HEK293 (cell line): ENCODE results near the gene RASSF8.

Source experiments
- CTCF ChIA-PET: fragments of 350-600 bp; formaldehyde crosslinking; extraction: SDS; loops from one replicate; lab custom pipeline; 2021; ENCODE audit warnings: antibody characterized with exemption; lab: Yijun Ruan, JAX
- POLR2A ChIA-PET: fragments of 300-600 bp; formaldehyde crosslinking; extraction: SDS; loops from one replicate; lab custom pipeline; 2020; ENCODE audit warnings: antibody characterized with exemption, inconsistent platforms; lab: Yijun Ruan, JAX
- H3K27ac ChIP-seq: fragments of 200-500 bp; sonication (Bioruptor generic); 2 replicates; pipeline ENCODE4 v1.5.1; 2014; ENCODE audit warnings: low read depth, low read length, control low read depth, inconsistent platforms; ENCODE audit errors: extremely low read depth
- H3K36me3 ChIP-seq, 2 experiments: fragments of 200-500 bp in 1 of 2; sonication (Bioruptor generic) in 1 of 2; 1 replicate in 1 of 2; 2 replicates in 1 of 2; pipeline ENCODE4 v1.5.1; 2014 to 2017; ENCODE audit warnings: inconsistent platforms in 2 of 2, low read length in 2 of 2; ENCODE audit not compliant: control insufficient read depth in 2 of 2, insufficient read depth in 1 of 2
- H3K4me1 ChIP-seq: fragments of 200-500 bp; sonication (Bioruptor generic); 2 replicates; pipeline ENCODE4 v1.5.1; 2014; ENCODE audit warnings: mild to moderate bottlenecking, low read length, inconsistent platforms; ENCODE audit not compliant: control insufficient read depth, insufficient read depth
- H3K4me3 ChIP-seq: 2 replicates; pipeline ENCODE4 v1.5.1; 2011; ENCODE audit warnings: low read depth, mild to moderate bottlenecking, control low read depth, low read length, moderate library complexity
- H3K9me3 ChIP-seq: fragments of 200-500 bp; sonication (Bioruptor generic); 2 replicates; pipeline ENCODE4 v1.5.1; 2014; ENCODE audit warnings: low read depth, low read length, inconsistent platforms; ENCODE audit not compliant: control insufficient read depth, insufficient read depth
- AEBP2 ChIP-seq: fragments of 450-650 bp; formaldehyde crosslinking; IDR thresholded peaks from 2 replicates; pipeline ENCODE4 v1.5.1; 2016; ENCODE audit warnings: missing biosample characterization, missing genetic modification characterization, borderline replicate concordance
- CTCF ChIP-seq: fragments of 450-650 bp; formaldehyde crosslinking; IDR thresholded peaks from 2 replicates; pipeline ENCODE4 v1.5.1; 2016; ENCODE audit warnings: missing biosample characterization, missing genetic modification characterization
- SETDB1 ChIP-seq: IDR thresholded peaks from one replicate; pipeline ENCODE4 v1.6.1; 2017; ENCODE audit warnings: mild to moderate bottlenecking, low read length, moderate library complexity, mixed read lengths; ENCODE audit not compliant: insufficient read length
- ZBTB49 ChIP-seq: fragments of 450-650 bp; formaldehyde crosslinking; IDR thresholded peaks from 2 replicates; pipeline ENCODE4 v1.5.1; 2016; ENCODE audit warnings: missing biosample characterization, missing genetic modification characterization, low read depth
- ZBTB8A ChIP-seq: fragments of 450-650 bp; formaldehyde crosslinking; IDR thresholded peaks from 2 replicates; pipeline ENCODE4 v1.5.1; 2016; ENCODE audit warnings: missing biosample characterization, missing genetic modification characterization
- ZFP3 ChIP-seq: fragments of 450-650 bp; formaldehyde crosslinking; IDR thresholded peaks from 2 replicates; pipeline ENCODE4 v1.5.1; 2016; ENCODE audit warnings: low read depth, missing biosample characterization, missing genetic modification characterization
- ZFP69B ChIP-seq: fragments of 450-650 bp; formaldehyde crosslinking; IDR thresholded peaks from 2 replicates; pipeline ENCODE4 v1.5.1; 2016; ENCODE audit warnings: missing biosample characterization, missing genetic modification characterization
- ZNF19 ChIP-seq: fragments of 450-650 bp; formaldehyde crosslinking; IDR thresholded peaks from 2 replicates; pipeline ENCODE4; 2016; ENCODE audit warnings: missing biosample characterization, missing genetic modification characterization, low read depth
- ZNF24 ChIP-seq: fragments of 450-650 bp; formaldehyde crosslinking; IDR thresholded peaks from 2 replicates; pipeline ENCODE4 v1.5.1; 2016; ENCODE audit warnings: missing biosample characterization, missing genetic modification characterization
- ZNF366 ChIP-seq: fragments of 450-650 bp; formaldehyde crosslinking; conservative IDR thresholded peaks from 2 replicates; pipeline ENCODE4 v1.5.1; 2016; ENCODE audit warnings: missing biosample characterization, missing genetic modification characterization
- ZNF433 ChIP-seq: fragments of 450-650 bp; formaldehyde crosslinking; IDR thresholded peaks from 2 replicates; pipeline ENCODE4 v1.5.1; 2016; ENCODE audit warnings: missing biosample characterization, missing genetic modification characterization, low read depth
- ZNF48 ChIP-seq: fragments of 450-650 bp; formaldehyde crosslinking; IDR thresholded peaks from 2 replicates; pipeline ENCODE4 v1.5.1; 2016; ENCODE audit warnings: missing biosample characterization, missing genetic modification characterization
- ZNF623 ChIP-seq: fragments of 450-650 bp; formaldehyde crosslinking; IDR thresholded peaks from 2 replicates; pipeline ENCODE4 v1.5.1; 2016; ENCODE audit warnings: missing biosample characterization, missing genetic modification characterization
- ZNF639 ChIP-seq: fragments of 450-650 bp; formaldehyde crosslinking; IDR thresholded peaks from 2 replicates; pipeline ENCODE4 v1.5.1; 2016; ENCODE audit warnings: missing biosample characterization, missing genetic modification characterization
- ZNF658 ChIP-seq: fragments of 450-650 bp; formaldehyde crosslinking; IDR thresholded peaks from 2 replicates; pipeline ENCODE4; 2016; ENCODE audit warnings: missing biosample characterization, missing genetic modification characterization
- ZNF664 ChIP-seq: fragments of 450-650 bp; formaldehyde crosslinking; IDR thresholded peaks from 2 replicates; pipeline ENCODE4 v1.5.1; 2016; ENCODE audit warnings: missing biosample characterization, missing genetic modification characterization
- ZNF692 ChIP-seq: fragments of 450-650 bp; formaldehyde crosslinking; IDR thresholded peaks from 2 replicates; pipeline ENCODE4 v1.5.1; 2016; ENCODE audit warnings: missing biosample characterization, missing genetic modification characterization
- ZNF701 ChIP-seq: fragments of 450-650 bp; formaldehyde crosslinking; IDR thresholded peaks from 2 replicates; pipeline ENCODE4 v1.5.1; 2016; ENCODE audit warnings: missing biosample characterization, missing genetic modification characterization
- TF ChIP-seq, protein P1 (sequence below): fragments of 450-650 bp; formaldehyde crosslinking; IDR thresholded peaks from 2 replicates; pipeline ENCODE4; 2016; ENCODE audit warnings: missing biosample characterization, missing genetic modification characterization
- TF ChIP-seq, protein P2 (sequence below): fragments of 450-650 bp; formaldehyde crosslinking; IDR thresholded peaks from 2 replicates; pipeline ENCODE4 v1.5.1; 2016; ENCODE audit warnings: missing biosample characterization, missing genetic modification characterization
- TF ChIP-seq, protein P3 (sequence below): fragments of 450-650 bp; formaldehyde crosslinking; IDR thresholded peaks from 2 replicates; pipeline ENCODE4 v1.5.1; 2016; ENCODE audit warnings: missing biosample characterization, missing genetic modification characterization

The RASSF8 gene

GRCh38 chr12:26058818-26059217, 100.3 kb downstream of the RASSF8 start:
- no peaks in the 10 kb centered on the region; a peak in 1 of 3 replicates for H3K36me3 ChIP-seq
- no peaks in the 10 kb centered on the region for H3K9me3 ChIP-seq
- no peak overlapping the region for H3K27ac ChIP-seq
- TF ChIP-seq SETDB1: no peak
- TF ChIP-seq, protein P1, sequence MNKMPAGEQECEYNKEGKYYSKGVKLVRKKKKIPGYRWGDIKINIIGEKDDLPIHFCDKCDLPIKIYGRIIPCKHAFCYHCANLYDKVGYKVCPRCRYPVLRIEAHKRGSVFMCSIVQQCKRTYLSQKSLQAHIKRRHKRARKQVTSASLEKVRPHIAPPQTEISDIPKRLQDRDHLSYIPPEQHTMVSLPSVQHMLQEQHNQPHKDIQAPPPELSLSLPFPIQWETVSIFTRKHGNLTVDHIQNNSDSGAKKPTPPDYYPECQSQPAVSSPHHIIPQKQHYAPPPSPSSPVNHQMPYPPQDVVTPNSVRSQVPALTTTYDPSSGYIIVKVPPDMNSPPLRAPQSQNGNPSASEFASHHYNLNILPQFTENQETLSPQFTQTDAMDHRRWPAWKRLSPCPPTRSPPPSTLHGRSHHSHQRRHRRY: no peak
- TF ChIP-seq ZBTB8A: no peak
- no peak for TF ChIP-seq ZNF639 (tag by site-specific recombination)
- no peak for TF ChIP-seq ZNF24
- TF ChIP-seq, protein P2, sequence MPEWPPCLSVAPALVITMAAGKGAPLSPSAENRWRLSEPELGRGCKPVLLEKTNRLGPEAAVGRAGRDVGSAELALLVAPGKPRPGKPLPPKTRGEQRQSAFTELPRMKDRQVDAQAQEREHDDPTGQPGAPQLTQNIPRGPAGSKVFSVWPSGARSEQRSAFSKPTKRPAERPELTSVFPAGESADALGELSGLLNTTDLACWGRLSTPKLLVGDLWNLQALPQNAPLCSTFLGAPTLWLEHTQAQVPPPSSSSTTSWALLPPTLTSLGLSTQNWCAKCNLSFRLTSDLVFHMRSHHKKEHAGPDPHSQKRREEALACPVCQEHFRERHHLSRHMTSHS (tag by site-specific recombination): no peak
- TF ChIP-seq ZNF433: no peak
- no peak for TF ChIP-seq ZNF48 (tag by site-specific recombination)
- TF ChIP-seq ZNF19 (tag by site-specific recombination): no peak
- TF ChIP-seq, protein P3, sequence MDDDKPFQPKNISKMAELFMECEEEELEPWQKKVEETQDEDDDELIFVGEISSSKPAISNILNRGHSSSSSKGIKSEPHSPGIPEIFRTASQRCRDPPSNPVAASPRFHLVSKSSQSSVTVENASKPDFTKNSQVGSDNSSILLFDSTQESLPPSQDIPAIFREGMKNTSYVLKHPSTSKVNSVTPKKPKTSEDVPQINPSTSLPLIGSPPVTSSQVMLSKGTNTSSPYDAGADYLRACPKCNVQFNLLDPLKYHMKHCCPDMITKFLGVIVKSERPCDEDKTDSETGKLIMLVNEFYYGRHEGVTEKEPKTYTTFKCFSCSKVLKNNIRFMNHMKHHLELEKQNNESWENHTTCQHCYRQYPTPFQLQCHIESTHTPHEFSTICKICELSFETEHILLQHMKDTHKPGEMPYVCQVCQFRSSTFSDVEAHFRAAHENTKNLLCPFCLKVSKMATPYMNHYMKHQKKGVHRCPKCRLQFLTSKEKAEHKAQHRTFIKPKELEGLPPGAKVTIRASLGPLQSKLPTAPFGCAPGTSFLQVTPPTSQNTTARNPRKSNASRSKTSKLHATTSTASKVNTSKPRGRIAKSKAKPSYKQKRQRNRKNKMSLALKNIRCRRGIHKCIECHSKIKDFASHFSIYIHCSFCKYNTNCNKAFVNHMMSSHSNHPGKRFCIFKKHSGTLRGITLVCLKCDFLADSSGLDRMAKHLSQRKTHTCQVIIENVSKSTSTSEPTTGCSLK (tag by site-specific recombination): no peak
- no peak for TF ChIP-seq ZNF623
- no peak for TF ChIP-seq ZNF692
- TF ChIP-seq ZFP3 (tag by site-specific recombination): no peak
- TF ChIP-seq, all 188 proteins: peak for 0
- H3K4me3 ChIP-seq: no peak overlapping the region
- ChIA-PET CTCF (interaction anchor here (1.2 kb wide), 1 partner anchor 9 kb away, joined by 4 read pairs; no protein-coding TSS in a partner anchor), POLR2A (no interaction called here)
- peaks cover 18% of the 10 kb centered on the region for H3K4me1 ChIP-seq

DNA sequence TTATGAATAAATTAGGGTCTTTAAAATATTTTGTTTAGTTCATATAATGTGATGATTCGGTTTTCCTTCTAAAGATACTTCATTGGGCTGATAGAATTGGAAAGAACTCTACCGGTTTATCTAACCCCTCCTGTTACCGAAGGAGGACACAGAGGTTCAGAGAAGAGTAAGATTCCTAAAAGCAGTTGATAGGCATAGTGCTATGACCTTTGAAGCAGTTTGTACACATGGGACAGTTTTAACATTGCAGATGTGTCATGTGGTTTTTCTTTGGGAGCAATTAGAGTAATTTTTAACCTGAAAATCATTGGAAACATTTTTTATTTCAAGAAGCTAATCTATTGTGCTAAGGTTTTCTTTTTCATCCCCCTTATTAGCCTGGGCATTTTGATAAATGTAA, 103.5 kb downstream of the RASSF8 start:
- Histone ChIP-seq H3K9me3 (no peaks in the 10 kb centered on the region), H3K4me3 (no peak overlapping the region), H3K27ac (no peak overlapping the region), H3K4me1 (peaks cover 5% of the 10 kb centered on the region; the same call in 1 of the 2 replicates), H3K36me3 (no peaks in the 10 kb centered on the region)
- ChIA-PET CTCF (interaction anchor here (1.1 kb wide), 1 partner anchor 57 kb away, joined by 3 read pairs; no protein-coding TSS in a partner anchor), POLR2A (no interaction called here)
- no peak for TF ChIP-seq ZNF366 (tag by site-specific recombination)
- TF ChIP-seq AEBP2: no peak
- TF ChIP-seq CTCF (tag by site-specific recombination): no peak
- no peak for TF ChIP-seq ZNF701 (tag by site-specific recombination)
- TF ChIP-seq ZNF664 (tag by site-specific recombination): no peak
- no peak for TF ChIP-seq ZNF658 (tag by site-specific recombination)
- TF ChIP-seq ZFP69B (tag by site-specific recombination): no peak
- no peak for TF ChIP-seq ZBTB49
